Measurements from ENCODE around the gene MZF1. TPM values are rescaled to one million over a fixed set of nuclear protein-coding genes. Genes with fewer than 3 reads are reported as not detected.

Gene MZF1
- total RNA-seq, 1 experiment from 2014 or later = 33.0 TPM

- H3K36me3 ChIP-seq (ENCODE audit: control insufficient read depth in 1 of 2, insufficient read depth in 2 of 2, low read length in 2 of 2) = peaks cover 0 to 4% of the 10 kb centered on the region in 2 experiments; a peak in 2 of 4 replicates
- H3K9ac ChIP-seq (ENCODE audit: low read length) = no peak overlapping the region
- H3K4me3 ChIP-seq (replicated peaks in 1 of 2; ENCODE audit: low read depth in 1 of 2, low read length in 2 of 2) = no peak overlapping the region
- intact Hi-C loops (cut with micrococcal nuclease) = no loop called here
- DNase-seq (ENCODE audit: low read depth, low spot score) (no peak), ATAC-seq (no peak)
- no TSS peak for BruUV-seq (replicated peaks)
- H3K4me2 ChIP-seq (ENCODE audit: low read length) = no peak overlapping the region
- ChIA-PET CTCF (no interaction called here), POLR2A (no interaction called here), RAD21 (ENCODE audit: low non-redundant PET in 1 of 2, low total read pairs in 2 of 2, uncharacterized antibody in 2 of 2, unreplicated experiment in 2 of 2) (no interaction called here)
- TF ChIP-seq TCF7L2 (IDR thresholded peaks at IDR 0.05; ENCODE audit: borderline replicate concordance, extremely low read depth, insufficient read depth, insufficient read length) (no peak), ZFX (IDR thresholded peaks at IDR 0.05) (no peak), RAD21 (IDR thresholded peaks at IDR 0.05; ENCODE audit: low read depth) (no peak), ELF1 (IDR thresholded peaks at IDR 0.05; ENCODE audit: borderline replicate concordance, low read depth) (no peak), SRF (IDR thresholded peaks at IDR 0.05; ENCODE audit: low read depth) (no peak), POLR2AphosphoS5 (IDR thresholded peaks at IDR 0.05; ENCODE audit: low read depth, low read length) (no peak), CTCF (IDR thresholded peaks at IDR 0.05 in 2 of 3, conservative IDR thresholded peaks at IDR 0.05 in 1 of 3; ENCODE audit: borderline replicate concordance in 1 of 3, insufficient read depth in 1 of 3, low read depth in 2 of 3, low read length in 2 of 3) (no peak), EGR1 (IDR thresholded peaks at IDR 0.05; ENCODE audit: low read depth) (no peak)
- no peak overlapping the region for H3K27ac ChIP-seq (ENCODE audit: low read depth, low read length)
- no peaks in the 10 kb centered on the region for H3K9me2 ChIP-seq (ENCODE audit: insufficient read depth)
- H3K4me1 ChIP-seq (ENCODE audit: control insufficient read depth in 1 of 2, insufficient read depth in 2 of 2, low read length in 2 of 2) = peaks cover 0 to 3% of the 10 kb centered on the region in 2 experiments; a peak in 1 of 4 replicates
- no peaks in the 10 kb centered on the region for H3K27me3 ChIP-seq (ENCODE audit: insufficient read depth, low read length)
- no peaks in the 10 kb centered on the region for H3K9me3 ChIP-seq (ENCODE audit: control insufficient read depth in 1 of 2, insufficient read depth in 1 of 2, low read depth in 1 of 2, low read length in 2 of 2)
- H2AFZ ChIP-seq (ENCODE audit: low read depth, low read length, poor library complexity, severe bottlenecking) = no peak overlapping the region
- H3K79me2 ChIP-seq (ENCODE audit: insufficient read depth, low read length) = no peaks in the 10 kb centered on the region
- no peaks in the 10 kb centered on the region for H4K20me1 ChIP-seq (ENCODE audit: insufficient read depth)
Observed at GRCh38 chr19:58586133-58586765, 13.1 kb upstream of the MZF1 start.

Measured in HCT116 (cell line).